Adrenal gland (tissue), 12 donors: Measurements from ENCODE around the gene MTUS2. TPM values are rescaled to one million over a fixed set of nuclear protein-coding genes. Genes with fewer than 3 reads are reported as not detected.

Source experiments
- DNase-seq, 7 donors: peaks; one replicate each; pipeline ENCODE4 v3.0.0-alpha.2; 2019 to 2020
- H3K27ac ChIP-seq, 5 donors: fragments of 200-600 bp; sonication (generic) in 4 of 5; 1 replicate in 3 of 5; 2 replicates in 2 of 5; pipeline versions ENCODE4 v1.5.1 to v1.8.0; 2016 to 2020; ENCODE audit warnings: mild to moderate bottlenecking in 1 of 5
- H3K27me3 ChIP-seq: fragments of 200-600 bp; 2 replicates; pipeline ENCODE4 v1.8.0; 2021
- H3K36me3 ChIP-seq, 2 donors: fragments of 200-600 bp; replicated peaks in 1 of 2; 1 replicate in 1 of 2; 2 replicates in 1 of 2; pipeline versions ENCODE4 v1.5.1 to v1.8.0; 2018 to 2022
- H3K4me1 ChIP-seq, 2 donors: fragments of 200-600 bp; replicated peaks in 1 of 2; 1 replicate in 1 of 2; 2 replicates in 1 of 2; pipeline versions ENCODE4 v1.5.1 to v1.8.0; 2018 to 2021
- H3K4me3 ChIP-seq, 4 donors: fragments of 200-600 bp; sonication (generic) in 3 of 4; one replicate each; pipeline ENCODE4 v1.5.1; 2016 to 2018
- H3K9me3 ChIP-seq, 3 donors: fragments of 200-600 bp; sonication (generic) in 1 of 3; replicated peaks in 1 of 3; 1 replicate in 2 of 3; 2 replicates in 1 of 3; pipeline versions ENCODE4 v1.5.1 to v1.8.0; 2016 to 2021
- CTCF ChIP-seq, 6 experiments: fragments of 450-650 bp in 4 of 6; fragments of 200-600 bp in 2 of 6; sonication (generic) in 1 of 6; IDR thresholded peaks; 1 replicate in 5 of 6; 2 replicates in 1 of 6; pipeline versions ENCODE4 v1.5.1 to v1.8.0; 2016 to 2021; ENCODE audit warnings: antibody characterized with exemption in 6 of 6, mild to moderate bottlenecking in 2 of 6, moderate library complexity in 1 of 6
- POLR2A ChIP-seq, 2 donors: fragments of 450-650 bp; IDR thresholded peaks; one replicate each; pipeline ENCODE4 v1.6.1; 2017; ENCODE audit warnings: antibody characterized with exemption in 2 of 2, mild to moderate bottlenecking in 2 of 2, moderate library complexity in 1 of 2
- WGBS, 4 donors: extraction: QIAGEN DNeasy Blood & Tissue Kit in 2 of 4; methylation state at CpG; one replicate each; pipeline versions ENCODE4 v1.1.5 to v1.1.7; 2013 to 2017; 5-methylcytosine and 5-hydroxymethylcytosine counted together
- intact Hi-C, 2 donors: fragments of 100-400 bp; cut with DNase I; formaldehyde crosslinking; loops; one replicate each; pipeline versions ENCODE4 v1.14.1 to v1.15.0; 2022 to 2023
- polyA plus RNA-seq, 3 donors: library from polyadenylated mRNA; stranded (reverse); fragments of 200-250 nt in 2 of 3; fragments of 350-450 nt in 1 of 3; fragmentation: Illumina TruSeq in 1 of 3; extraction: RNeasy Lipid Tissue Mini Kit (QIAGEN cat#74804) in 1 of 3; gene quantifications; one replicate each; pipeline ENCODE4 v1.2.3, GENCODE V29; 2013 to 2014
- total RNA-seq, 9 donors: library from RNA; depleted of rRNA in 4 of 9; stranded (reverse); fragments of >200 nt in 4 of 9; fragments of 120-200 nt in 1 of 9; fragmentation: NEBNext Ultra II Directional in 1 of 9; extraction: Animal tissue kit (Norgen Biotek cat#: 25700) in 1 of 9; gene quantifications; one replicate each; pipeline versions ENCODE4 v1.1.0 to v1.2.4, GENCODE V29; 2013 to 2023
- donor health status: healthy with polysubstance abuse.
- donor health status: Bipolar disorder and iron deficiency.
- donor health status: DM: yes; HTN: yes; CAD: no.
- donor health status: DM: no; HTN: no; CAD: no.
- donor health status: DM: no; HTN: no; CAD: no.
- donor health status: DM: yes; HTN: yes; CAD: no.

MTUS2 gene
- total and polyA plus RNA-seq, 12 donors, result 0.07 to 0.24 (median 0.14) TPM; not detected in 5

GRCh38 chr13:29355029-29355428, 534.9 kb downstream of the MTUS2 start:
- no peaks in the 10 kb centered on the region for H3K27me3 ChIP-seq
- 63 to 69% (median 65%) methylated on average over 6 of the region's 6 CpGs for WGBS, 4 donors

DNA sequence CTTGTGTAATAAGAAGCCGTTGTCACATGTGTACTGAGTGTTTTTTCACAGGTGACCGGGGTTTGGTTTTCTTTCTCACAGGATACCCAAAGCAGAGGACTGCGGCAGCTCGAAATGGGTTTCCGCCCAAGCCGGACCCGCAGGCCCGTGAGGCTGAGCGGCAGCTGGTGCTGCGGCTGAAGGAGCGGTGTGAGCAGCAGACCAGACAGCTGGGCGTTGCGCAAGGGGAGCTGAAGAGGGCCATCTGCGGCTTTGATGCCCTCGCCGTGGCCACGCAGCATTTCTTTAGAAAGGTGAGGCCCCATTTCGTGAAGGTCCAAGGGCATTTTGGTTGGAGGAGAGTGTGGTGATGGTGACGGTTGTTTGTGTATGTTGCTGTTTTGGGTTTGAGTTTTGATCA, 539.0 kb downstream of the MTUS2 start:
- WGBS, 4 donors, result 86 to 96% (median 93%) methylated on average over 6 to 19 of the region's 19 CpGs
- TF ChIP-seq CTCF (IDR thresholded peaks at IDR 0.05) (no peak), POLR2A (IDR thresholded peaks at IDR 0.05) (no peak)

More at GRCh38 chr13:29355029-29355428, 534.9 kb downstream of the MTUS2 start:
- H3K4me1 ChIP-seq, result no peaks in the 10 kb centered on the region
- DNase-seq, result no peak
- no peaks in the 10 kb centered on the region for H3K36me3 ChIP-seq
- no peaks in the 10 kb centered on the region for H3K9me3 ChIP-seq
- no peak overlapping the region for H3K27ac ChIP-seq
- no peak overlapping the region for H3K4me3 ChIP-seq
- TF ChIP-seq POLR2A (IDR thresholded peaks at IDR 0.05) (no peak), CTCF (IDR thresholded peaks at IDR 0.05) (no peak)
- intact Hi-C loops, result no loop called here

DNA sequence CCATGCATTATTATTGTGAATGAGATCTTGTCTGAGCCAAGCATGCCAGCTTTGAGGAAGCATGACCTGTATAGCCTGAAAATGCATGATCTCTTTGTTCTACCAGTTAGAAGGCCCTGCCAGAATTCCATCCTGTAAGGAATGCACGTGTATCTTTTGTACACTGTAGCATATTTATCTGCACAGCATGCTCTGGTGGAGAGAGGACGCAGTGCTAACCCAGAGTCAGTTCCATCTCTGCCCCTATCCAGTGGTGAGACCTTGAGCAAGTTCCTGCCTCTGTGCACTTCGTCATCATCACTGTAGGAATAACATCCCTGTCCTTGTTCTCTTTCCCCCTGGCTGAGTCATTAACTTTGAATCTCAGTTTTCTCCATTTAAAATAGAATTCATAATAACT, 541.6 kb downstream of the MTUS2 start:
- 35 to 44% (median 38%) methylated on average over 3 of the region's 3 CpGs for WGBS, 4 donors

More for the DNA sequence above, 539.0 kb downstream of the MTUS2 start:
- no peaks in the 10 kb centered on the region for H3K4me1 ChIP-seq
- no peak overlapping the region for H3K27ac ChIP-seq
- no peak for DNase-seq
- no peaks in the 10 kb centered on the region for H3K9me3 ChIP-seq
- H3K27me3 ChIP-seq, result no peaks in the 10 kb centered on the region
- H3K4me3 ChIP-seq, result no peak overlapping the region
- intact Hi-C loops, result no loop called here
- no peaks in the 10 kb centered on the region for H3K36me3 ChIP-seq

More for the DNA sequence above, 541.6 kb downstream of the MTUS2 start:
- Histone ChIP-seq H3K4me1 (no peaks in the 10 kb centered on the region), H3K27ac (no peak overlapping the region), H3K27me3 (no peaks in the 10 kb centered on the region), H3K36me3 (no peaks in the 10 kb centered on the region), H3K9me3 (no peaks in the 10 kb centered on the region), H3K4me3 (no peak overlapping the region)
- DNase-seq, result peak in 4 of 7 donors; percentile 5 to 32 (median 24)
- no peak for TF ChIP-seq POLR2A (IDR thresholded peaks at IDR 0.05)
- no peak for TF ChIP-seq CTCF (IDR thresholded peaks at IDR 0.05)
- intact Hi-C loops, result loop anchor here in 1 of 2 donors (10.0 kb wide), 1 partner anchor 547 kb away; no protein-coding TSS in a partner anchor
